CD4-positive, alpha-beta T cell treated with Interleukin-17A for 4 hours (primary cell): ENCODE data around the gene NNMT.

Source experiments
- DNase-seq: peaks from one replicate; pipeline ENCODE4 v3.0.0-alpha.2; 2020; ENCODE audit warnings: mixed read lengths

The NNMT gene

DNA sequence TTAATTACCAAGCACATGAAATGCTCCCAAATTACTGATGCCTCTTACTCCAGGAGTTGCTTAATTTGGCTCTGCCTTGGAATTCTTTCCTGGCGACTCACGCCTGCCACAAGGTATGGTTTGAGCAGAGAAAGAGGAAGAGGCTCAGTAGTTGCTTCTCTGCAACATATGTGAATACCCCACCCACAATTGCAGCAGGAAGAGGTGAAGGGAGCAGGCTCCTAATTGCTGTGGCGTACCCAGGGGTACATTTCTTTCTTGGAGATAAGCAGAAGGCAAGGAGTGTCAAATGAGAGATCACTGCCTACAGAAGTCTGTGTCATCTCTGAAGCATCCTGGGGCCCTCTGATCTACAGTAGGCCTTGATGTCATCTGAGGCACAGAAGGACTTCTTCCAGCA, 10.6 kb upstream of the NNMT start:
- DNase-seq = no peak

DNA sequence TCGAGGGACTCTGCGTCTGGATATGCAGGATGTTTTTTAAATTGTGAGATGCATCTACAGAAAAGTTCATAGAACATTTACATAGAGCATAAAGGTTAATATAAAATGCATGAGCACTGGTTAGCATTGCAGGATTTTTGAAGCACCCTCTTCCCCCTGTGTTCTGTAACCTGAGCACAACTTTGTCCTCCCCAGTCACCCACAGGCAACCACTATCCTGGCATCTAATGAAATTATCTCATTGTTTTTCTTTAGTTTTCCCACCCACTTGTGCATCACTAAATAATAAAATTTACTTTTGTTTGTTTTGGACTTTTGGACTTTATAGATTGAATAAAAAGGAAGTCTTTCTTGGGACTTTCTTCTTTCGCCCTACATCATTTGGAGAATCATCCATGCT, 10.0 kb upstream of the NNMT start:
- DNase-seq = no peak

- no peak for DNase-seq
These were observed 9.0 kb upstream of the NNMT start for GRCh38 chr11:114287154-114287553.

DNA sequence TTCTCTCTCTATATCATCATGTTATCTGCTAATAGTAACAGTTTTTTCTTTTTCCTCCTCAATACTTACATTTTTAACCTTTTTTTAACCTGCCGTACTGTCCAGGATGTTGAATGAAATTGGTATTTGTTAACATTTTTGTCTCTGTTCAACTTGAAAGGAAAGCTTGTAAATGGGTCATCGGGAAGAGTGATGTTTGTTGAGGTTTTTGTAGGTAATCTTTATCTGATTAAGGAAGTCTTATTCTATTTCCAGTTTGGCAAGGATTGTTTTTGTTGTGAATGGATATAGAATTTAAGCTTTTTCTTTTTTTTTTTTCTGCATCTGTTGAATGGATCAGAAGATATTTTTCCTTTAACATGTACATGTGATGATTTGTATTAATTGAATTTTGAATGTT, 8.1 kb upstream of the NNMT start:
- no peak for DNase-seq

DNA sequence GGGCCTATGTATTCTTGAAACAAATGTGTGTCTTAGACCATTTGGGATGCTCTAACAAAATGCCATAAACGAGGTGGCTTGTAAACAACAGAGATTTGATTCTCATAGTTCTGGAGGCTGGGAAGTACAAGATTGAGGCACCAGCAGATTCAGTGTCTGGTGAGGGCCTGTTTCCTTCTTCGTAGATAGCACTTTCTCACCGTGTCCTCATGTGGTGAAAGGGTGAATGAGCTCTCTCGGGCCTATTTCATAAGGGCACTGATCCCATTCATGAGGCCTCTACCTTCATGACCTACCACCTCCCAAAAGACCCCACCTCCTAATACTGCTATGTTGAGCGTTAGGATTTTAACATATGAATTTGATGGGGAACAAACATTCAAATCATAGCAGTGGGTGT, 6.4 kb upstream of the NNMT start:
- no peak for DNase-seq

DNA sequence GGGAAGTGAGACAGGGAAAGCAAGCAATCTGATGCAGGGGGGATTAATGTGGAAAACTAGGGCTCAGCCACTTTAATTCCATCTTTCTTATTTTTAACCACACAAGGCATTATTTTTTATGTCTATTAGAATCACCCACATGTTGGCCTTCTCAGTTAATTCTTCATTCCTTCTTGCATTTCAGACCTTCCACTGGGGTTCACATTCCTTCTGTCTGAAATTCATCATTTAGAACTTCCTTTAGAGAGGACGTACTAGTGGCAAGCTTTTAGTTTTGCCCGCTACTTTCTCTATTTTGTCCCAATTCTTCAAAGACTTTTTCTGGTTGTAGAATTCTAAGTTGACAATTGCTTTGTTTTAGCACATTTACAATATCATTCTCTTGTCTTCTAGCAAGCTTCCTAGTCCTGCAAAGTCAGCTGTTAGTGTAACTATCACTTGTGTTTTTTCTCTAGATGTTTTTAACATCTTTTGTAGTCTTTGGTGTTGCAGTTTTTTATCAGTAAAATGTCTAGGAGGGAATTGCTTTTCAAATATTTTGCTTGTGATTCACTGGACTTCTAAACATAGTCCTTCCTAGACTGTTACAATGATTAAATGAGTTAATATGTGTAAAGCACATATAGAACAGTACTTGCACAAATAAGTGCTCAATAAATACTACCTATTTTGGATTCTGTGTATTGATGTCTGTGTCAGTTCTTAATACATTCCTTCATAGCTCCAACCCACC, 5.5 kb upstream of the NNMT start:
- DNase-seq = no peak

GRCh38 chr11:114291381-114291780, 4.8 kb upstream of the NNMT start:
- no peak for DNase-seq

- DNase-seq = no peak
These were observed 4.1 kb upstream of the NNMT start for GRCh38 chr11:114291842-114292680.

DNA sequence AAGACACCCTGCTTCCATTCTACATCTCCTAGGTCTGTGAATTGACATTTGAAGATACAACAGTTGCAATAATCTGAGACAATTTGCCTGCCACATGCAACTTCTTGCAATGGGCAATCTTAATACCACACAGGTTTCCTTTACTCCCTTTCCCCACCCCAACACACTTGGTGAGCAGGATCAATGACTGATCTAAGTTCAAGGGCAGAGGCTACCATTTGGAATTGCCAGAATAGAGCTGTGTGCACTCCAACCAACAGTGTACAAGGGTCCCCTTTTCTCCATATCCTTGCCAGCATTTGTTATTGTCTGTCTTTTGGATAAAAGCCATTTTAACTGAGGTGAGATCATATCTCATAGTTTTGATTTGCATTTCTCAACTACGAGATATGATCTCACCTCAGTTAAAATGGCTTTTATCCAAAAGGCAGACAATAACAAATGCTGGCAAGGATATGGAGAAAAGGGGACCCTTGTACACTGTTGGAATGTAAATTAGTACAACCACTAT, 2.9 kb upstream of the NNMT start:
- no peak for DNase-seq

GRCh38 chr11:114296605-114297372, 590 bp downstream of the NNMT start:
- no peak for DNase-seq

DNA sequence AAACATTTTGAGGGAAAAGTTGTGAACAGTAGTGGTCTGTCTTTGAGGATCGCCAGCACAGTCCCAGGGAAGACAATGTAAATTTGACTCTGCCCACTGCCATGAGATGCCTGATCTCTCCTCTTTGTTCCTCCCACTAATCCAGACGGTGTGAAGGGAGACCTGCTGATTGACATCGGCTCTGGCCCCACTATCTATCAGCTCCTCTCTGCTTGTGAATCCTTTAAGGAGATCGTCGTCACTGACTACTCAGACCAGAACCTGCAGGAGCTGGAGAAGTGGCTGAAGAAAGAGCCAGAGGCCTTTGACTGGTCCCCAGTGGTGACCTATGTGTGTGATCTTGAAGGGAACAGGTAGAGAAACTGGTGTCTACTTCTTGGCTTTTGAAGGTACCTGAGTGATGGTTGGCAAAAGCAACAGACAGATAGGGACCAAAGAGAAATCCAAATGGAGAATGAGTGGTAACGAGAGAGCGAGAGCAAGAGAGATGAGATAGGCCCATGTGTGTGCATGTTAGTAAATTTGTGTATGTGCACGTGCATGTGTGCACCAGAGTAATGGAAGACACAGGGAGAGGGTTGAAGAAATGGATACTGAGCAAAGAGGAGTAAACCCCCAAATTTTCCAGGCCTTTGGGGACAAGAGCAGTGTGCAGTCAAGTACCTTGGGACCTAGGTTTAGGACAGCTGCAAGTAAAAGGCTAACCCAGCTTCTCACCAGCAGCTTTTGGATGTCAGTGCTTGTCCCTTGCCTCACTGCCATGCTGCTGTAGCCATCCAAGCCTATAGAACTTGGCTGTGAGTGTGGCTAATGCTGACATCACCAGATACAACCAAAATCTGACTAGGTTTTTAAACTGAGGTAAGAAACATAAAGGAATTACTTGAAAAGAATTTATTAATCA, 1.9 kb downstream of the NNMT start:
- DNase-seq = no peak

- DNase-seq = no peak
These were observed 2.5 kb downstream of the NNMT start for GRCh38 chr11:114298710-114299109.

DNA sequence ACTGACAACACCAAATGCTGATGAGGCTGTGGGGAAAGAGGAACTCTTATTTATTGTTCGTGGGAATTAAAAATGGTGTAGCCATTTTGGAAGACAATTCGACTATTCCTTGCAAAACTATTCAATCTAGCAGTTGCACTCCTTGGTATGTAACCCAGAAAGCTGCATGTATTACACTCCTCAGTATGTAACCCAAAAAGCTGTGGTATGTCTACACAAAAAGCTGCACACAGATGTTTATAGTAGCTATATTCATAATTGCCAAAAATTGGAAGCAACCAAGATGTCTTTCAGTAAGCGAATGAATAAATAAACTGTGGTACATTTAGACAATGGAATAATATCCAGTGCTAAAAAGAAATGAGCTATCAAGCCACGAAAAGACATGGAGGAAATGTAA, 4.9 kb downstream of the NNMT start:
- no peak for DNase-seq

DNA sequence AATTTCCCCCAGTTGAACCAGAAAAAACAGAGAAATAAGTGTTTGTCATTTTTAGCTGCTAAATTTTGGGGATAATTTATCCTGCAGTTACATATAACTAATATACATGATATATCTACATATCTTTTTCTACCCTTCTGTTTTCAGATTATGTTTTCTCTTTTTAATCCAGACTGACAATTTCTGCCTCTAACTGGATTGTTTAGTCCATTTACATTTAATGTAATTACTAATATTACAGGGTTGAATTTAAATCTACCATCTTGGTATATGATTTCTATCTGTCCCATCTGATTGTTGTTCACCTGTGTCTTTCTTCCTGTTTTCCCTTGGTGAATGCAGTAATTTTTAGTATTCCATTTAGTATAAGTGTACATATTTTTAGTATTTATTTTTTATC, 5.7 kb downstream of the NNMT start:
- DNase-seq = no peak

DNA sequence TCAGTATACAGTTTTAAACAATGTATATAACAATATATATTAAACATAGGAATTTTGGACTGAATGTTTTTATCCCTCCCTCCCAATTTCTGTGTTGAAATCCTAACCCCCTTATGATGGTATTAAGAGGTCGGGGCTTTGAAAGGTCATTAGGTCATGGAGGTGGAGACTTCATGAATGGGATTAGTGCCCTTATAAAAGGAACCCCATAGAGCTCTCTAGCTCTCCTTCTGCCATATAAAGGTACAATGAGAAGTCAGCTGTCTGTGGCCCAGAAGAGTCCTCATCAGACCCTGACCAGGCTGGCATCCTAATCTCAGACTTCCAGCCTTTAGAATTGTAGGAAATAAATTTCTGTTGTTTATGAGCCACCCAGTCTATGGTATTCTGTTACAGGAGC, 6.5 kb downstream of the NNMT start:
- DNase-seq = no peak

GRCh38 chr11:114304065-114304464, 7.9 kb downstream of the NNMT start:
- no peak for DNase-seq

GRCh38 chr11:114304969-114305368, 8.8 kb downstream of the NNMT start:
- DNase-seq = no peak

GRCh38 chr11:114307524-114308203, 11.5 kb downstream of the NNMT start:
- DNase-seq = no peak

DNA sequence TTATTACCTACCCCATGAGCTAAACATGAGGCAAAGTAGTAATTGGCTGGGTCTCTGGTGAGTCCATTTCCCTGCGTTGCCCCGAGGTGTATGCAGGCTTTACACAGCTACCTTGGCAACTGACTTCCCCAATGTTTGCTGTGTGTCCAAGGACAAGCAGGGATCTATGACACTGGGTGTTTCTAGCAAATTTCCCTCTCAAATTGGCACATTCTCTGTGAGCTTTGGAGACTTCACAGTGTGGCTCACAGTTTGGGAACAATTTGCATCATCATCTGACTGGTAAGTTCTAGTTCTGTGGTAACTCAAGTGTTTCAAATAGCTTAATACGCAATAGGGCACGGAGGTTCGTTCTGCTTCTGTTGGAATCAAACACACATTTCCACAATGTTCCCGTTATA, 12.5 kb downstream of the NNMT start:
- no peak for DNase-seq

DNA sequence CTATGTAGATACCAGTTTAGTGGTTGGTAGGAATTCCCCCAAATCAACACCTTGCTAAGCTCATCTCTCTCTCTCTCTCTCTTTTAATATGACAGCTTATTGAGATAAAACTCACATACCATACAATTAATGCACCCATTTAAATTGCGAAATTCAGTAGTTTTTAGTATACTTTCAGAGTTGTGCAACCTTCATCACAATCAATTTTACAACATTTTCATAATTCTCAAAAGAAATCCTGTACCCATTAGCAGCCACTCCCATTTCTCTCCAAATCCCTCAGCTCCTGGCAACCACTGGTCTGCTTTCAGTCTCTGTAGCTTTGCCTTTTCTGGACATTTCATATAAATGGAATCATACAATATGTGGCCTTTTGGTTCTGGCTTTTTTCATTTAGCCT, 13.3 kb downstream of the NNMT start:
- DNase-seq = no peak

DNA sequence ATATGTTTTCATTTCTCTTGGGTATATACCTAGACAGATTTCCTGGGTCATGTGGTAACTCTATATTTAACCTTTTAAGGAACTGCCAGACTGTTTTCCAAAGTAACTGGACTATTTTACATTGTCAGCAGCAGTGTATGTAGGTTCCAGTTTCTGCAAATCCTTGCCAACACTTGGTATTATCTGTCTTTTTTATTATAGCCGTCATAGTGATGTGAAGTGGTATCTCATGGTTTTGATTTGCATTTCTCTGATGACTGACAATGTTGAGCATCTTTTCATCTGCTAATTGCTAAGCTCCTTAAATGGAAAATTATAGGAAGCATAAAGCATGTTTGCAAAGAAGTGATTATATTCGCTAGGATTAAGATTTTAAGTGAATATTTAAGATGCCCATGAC, 13.9 kb downstream of the NNMT start:
- DNase-seq = no peak

DNA sequence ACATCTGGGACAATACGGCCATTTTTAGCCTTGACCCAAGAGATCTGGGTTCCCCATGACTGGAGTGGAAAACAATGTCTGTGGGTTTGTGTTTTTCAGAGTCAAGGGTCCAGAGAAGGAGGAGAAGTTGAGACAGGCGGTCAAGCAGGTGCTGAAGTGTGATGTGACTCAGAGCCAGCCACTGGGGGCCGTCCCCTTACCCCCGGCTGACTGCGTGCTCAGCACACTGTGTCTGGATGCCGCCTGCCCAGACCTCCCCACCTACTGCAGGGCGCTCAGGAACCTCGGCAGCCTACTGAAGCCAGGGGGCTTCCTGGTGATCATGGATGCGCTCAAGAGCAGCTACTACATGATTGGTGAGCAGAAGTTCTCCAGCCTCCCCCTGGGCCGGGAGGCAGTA, 15.7 kb downstream of the NNMT start:
- DNase-seq = no peak
